ENCODE data around the gene MTSS2. TPM values are rescaled to one million over a fixed set of nuclear protein-coding genes. Genes with fewer than 3 reads are reported as not detected.

MTSS2 gene
- total and polyA plus RNA-seq, 2 of the 8 experiments (the other 6 are each of a cell fraction or from before 2014, with no cell fraction given), result 23.3 to 36.7 TPM

GRCh38 chr16:70725912-70726828, 40.3 kb upstream of the MTSS2 start:
- POLR2A ChIA-PET (ENCODE audit: partially characterized antibody), result interaction anchor here (1.1 to 1.3 kb wide), 2 partner anchors 12 to 38 kb away, joined by 3 to 4 read pairs; no protein-coding TSS in a partner anchor
- WGBS, 2 experiments (ENCODE audit: extremely low coverage in 1 of 2, insufficient coverage in 1 of 2, insufficient read length in 1 of 2, insufficient replicate concordance in 2 of 2, low coverage in 1 of 2, low lambda C conversion rate in 2 of 2, missing lambda C conversion rate in 1 of 2), result 93% methylated on average over 29 of the region's 31 CpGs; no CpG with 5 or more reads in 1 of the 2 experiments
- no peaks in the 10 kb centered on the region for H3K9me3 ChIP-seq (ENCODE audit: insufficient read depth in 2 of 2, low read depth in 1 of 2, low read length in 1 of 2)
- no peak for TF ChIP-seq ZNF274 (IDR thresholded peaks at IDR 0.05; ENCODE audit: borderline replicate concordance, extremely low read depth, low read length)
- TF ChIP-seq POLR2A (IDR thresholded peaks at IDR 0.05; ENCODE audit: control extremely low read depth in 1 of 2, low read depth in 2 of 2, low read length in 2 of 2), result no peak
- no peak for TF ChIP-seq EZH2 (IDR thresholded peaks at IDR 0.05; ENCODE audit: low read depth, low read length, severe bottlenecking)
- TF ChIP-seq KDM1A (IDR thresholded peaks at IDR 0.05; ENCODE audit: borderline replicate concordance, low read length), result no peak
- no peak for TF ChIP-seq CEBPB (IDR thresholded peaks at IDR 0.05; ENCODE audit: low read depth, low read length)
- no peak for TF ChIP-seq ASH2L (IDR thresholded peaks at IDR 0.05; ENCODE audit: low read length)
- TF ChIP-seq SUZ12 (IDR thresholded peaks at IDR 0.05; ENCODE audit: low read length), result no peak
- no peak for TF ChIP-seq SP2 (IDR thresholded peaks at IDR 0.05; ENCODE audit: low read length)
- TF ChIP-seq NRF1 (IDR thresholded peaks at IDR 0.05; ENCODE audit: low read depth, low read length), result no peak
- no peak for TF ChIP-seq SP1 (IDR thresholded peaks at IDR 0.05; ENCODE audit: low read depth, low read length)
- no peak for TF ChIP-seq HDAC6 (IDR thresholded peaks at IDR 0.05; ENCODE audit: low read depth, low read length)
- no peak for TF ChIP-seq CTBP2 (IDR thresholded peaks at IDR 0.05; ENCODE audit: borderline replicate concordance, insufficient read depth, insufficient read length, low read length)
- no peak for TF ChIP-seq MAFK (IDR thresholded peaks at IDR 0.05; ENCODE audit: low read depth, low read length)

More at GRCh38 chr16:70725912-70726828, 40.3 kb upstream of the MTSS2 start:
- DNase-seq (ENCODE audit: low read depth in 1 of 2, low spot score in 2 of 2) (no peak), FAIRE-seq (no peak)
- H3K23me2 ChIP-seq (ENCODE audit: low read depth, low read length), result peaks cover 1% of the 10 kb centered on the region; the same call in 1 of the 2 replicates
- no peak overlapping the region for H2AK5ac ChIP-seq (ENCODE audit: low read depth, low read length)
- 0 out of 2 replicates have a peak overlapping the region, but pooled peaks have one; percentile 17 for H2BK12ac ChIP-seq (ENCODE audit: low read depth, low read length)
- H3K9ac ChIP-seq (replicated peaks in 1 of 4; ENCODE audit: extremely low read depth in 1 of 4, low read depth in 3 of 4, low read length in 3 of 4), result no peak overlapping the region
- H2BK5ac ChIP-seq (ENCODE audit: low read depth, low read length), result no peak overlapping the region
- H4K20me1 ChIP-seq (replicated peaks in 1 of 2; ENCODE audit: control insufficient read depth in 1 of 2, insufficient read depth in 2 of 2, low read length in 2 of 2), result no peaks in the 10 kb centered on the region
- no peak overlapping the region for H2AFZ ChIP-seq (ENCODE audit: low read length)
- H2BK20ac ChIP-seq (ENCODE audit: low read length), result no peak overlapping the region
- H3K56ac ChIP-seq (replicated peaks; ENCODE audit: insufficient read length, low read depth, low read length), result no peak overlapping the region
- H3K4me1 ChIP-seq (replicated peaks in 1 of 4; ENCODE audit: control insufficient read depth in 3 of 4, insufficient read depth in 4 of 4, low read length in 3 of 4), result peaks cover 0 to 6% (median 2%) of the 10 kb centered on the region in 4 experiments; a peak in 1 of 7 replicates
- no peaks in the 10 kb centered on the region for H3K27me3 ChIP-seq (replicated peaks in 1 of 4; ENCODE audit: control insufficient read depth in 3 of 4, extremely low read depth in 1 of 4, insufficient read depth in 3 of 4, low read length in 3 of 4)
- H3K36me3 ChIP-seq (ENCODE audit: control insufficient read depth in 2 of 4, insufficient read depth in 4 of 4, low read length in 3 of 4), result peaks cover 0 to 4% (median 2%) of the 10 kb centered on the region in 4 experiments; a peak in 2 of 8 replicates
- no peak overlapping the region for H4K91ac ChIP-seq (replicated peaks; ENCODE audit: insufficient read length, low read length)
- no peak overlapping the region for H2BK120ac ChIP-seq (replicated peaks; ENCODE audit: low read depth, low read length)
- H3K79me1 ChIP-seq (ENCODE audit: low read depth, low read length), result no peaks in the 10 kb centered on the region; the same call in 1 of the 2 replicates
- H3K23ac ChIP-seq (ENCODE audit: insufficient read length), result no peak overlapping the region
- no peak overlapping the region for H3K14ac ChIP-seq (ENCODE audit: insufficient read length)
- no peak overlapping the region for H3K4me2 ChIP-seq (ENCODE audit: insufficient read depth in 1 of 2, low read depth in 2 of 2, low read length in 2 of 2)
- CTCF ChIA-PET (ENCODE audit: partially characterized antibody), result interaction anchor here (1.0 to 3.0 kb wide), 5 partner anchors 9 to 38 kb away, joined by 3 to 13 read pairs (median 4); no protein-coding TSS in a partner anchor
- H2BK15ac ChIP-seq (ENCODE audit: low read length), result no peak overlapping the region
- H3K79me2 ChIP-seq (ENCODE audit: control insufficient read depth in 1 of 2, insufficient read depth in 2 of 2, low read length in 2 of 2), result no peaks in the 10 kb centered on the region
- H4K8ac ChIP-seq (ENCODE audit: extremely low read depth, insufficient read depth, low read length), result no peak overlapping the region
- H3K27ac ChIP-seq (ENCODE audit: low read depth, low read length), result no peak overlapping the region; the same call in 1 of the 2 replicates
- H3K4ac ChIP-seq (replicated peaks; ENCODE audit: insufficient read length, low read depth, low read length), result no peak overlapping the region
- H4K5ac ChIP-seq (ENCODE audit: insufficient read length, low read depth, low read length), result no peak overlapping the region
- no peak overlapping the region for H3K18ac ChIP-seq (ENCODE audit: extremely low read depth, low read length)
- no peak overlapping the region for H3K4me3 ChIP-seq (ENCODE audit: extremely low read depth in 1 of 4, insufficient read depth in 2 of 4, low read depth in 3 of 4, low read length in 4 of 4)

All from H1 (cell line).